Measurements from ENCODE around the gene ADAD2. TPM values are rescaled to one million over a fixed set of nuclear protein-coding genes. Genes with fewer than 3 reads are reported as not detected.

The ADAD2 gene
- total RNA-seq, 1 donor from 2014 or later: not detected

DNA sequence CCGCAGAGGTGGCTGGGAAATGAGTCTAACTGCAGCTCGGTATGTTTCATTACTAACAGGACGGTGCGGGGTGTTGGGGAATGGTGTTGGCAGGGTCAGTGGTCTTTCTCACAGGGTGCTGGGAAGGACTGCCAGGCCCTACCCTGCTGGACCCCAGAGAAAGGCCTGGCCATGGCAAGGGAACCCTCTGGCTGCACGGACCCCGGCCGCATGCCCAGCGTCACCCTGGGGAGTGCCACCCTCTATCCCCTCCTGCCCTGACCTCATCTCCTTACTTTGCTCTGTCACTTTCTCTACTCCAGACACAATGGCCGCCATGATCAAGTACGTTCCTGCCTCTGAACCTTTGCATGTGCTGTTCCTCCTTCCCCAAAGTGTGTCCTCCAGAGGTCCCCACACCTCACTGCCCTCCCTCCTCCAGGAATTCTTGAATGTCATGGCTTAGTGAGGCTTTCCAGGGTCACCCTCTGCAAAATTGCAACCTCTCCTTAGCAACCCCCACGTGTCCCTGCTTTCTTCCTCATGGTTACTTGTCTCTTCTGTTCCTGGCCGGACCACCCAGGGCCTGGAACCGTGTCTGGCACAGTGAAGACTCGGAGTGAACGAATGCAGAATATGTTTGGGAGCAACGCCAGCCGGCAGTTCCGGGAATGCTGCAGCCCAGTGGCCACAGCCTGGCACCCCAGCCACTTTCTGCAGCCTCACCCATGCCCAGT lies 15.2 kb downstream of the ADAD2 start:
- peaks cover 7% of the 10 kb centered on the region for H3K4me1 Mint-ChIP-seq (ENCODE audit: low read depth, unreplicated experiment)
- no peak overlapping the region for H3K4me3 Mint-ChIP-seq (ENCODE audit: unreplicated experiment)
- peaks cover 9% of the 10 kb centered on the region for H3K36me3 Mint-ChIP-seq (ENCODE audit: unreplicated experiment)
- no peak overlapping the region for H3K27ac Mint-ChIP-seq (ENCODE audit: unreplicated experiment)
- TF ChIP-seq, protein P1, sequence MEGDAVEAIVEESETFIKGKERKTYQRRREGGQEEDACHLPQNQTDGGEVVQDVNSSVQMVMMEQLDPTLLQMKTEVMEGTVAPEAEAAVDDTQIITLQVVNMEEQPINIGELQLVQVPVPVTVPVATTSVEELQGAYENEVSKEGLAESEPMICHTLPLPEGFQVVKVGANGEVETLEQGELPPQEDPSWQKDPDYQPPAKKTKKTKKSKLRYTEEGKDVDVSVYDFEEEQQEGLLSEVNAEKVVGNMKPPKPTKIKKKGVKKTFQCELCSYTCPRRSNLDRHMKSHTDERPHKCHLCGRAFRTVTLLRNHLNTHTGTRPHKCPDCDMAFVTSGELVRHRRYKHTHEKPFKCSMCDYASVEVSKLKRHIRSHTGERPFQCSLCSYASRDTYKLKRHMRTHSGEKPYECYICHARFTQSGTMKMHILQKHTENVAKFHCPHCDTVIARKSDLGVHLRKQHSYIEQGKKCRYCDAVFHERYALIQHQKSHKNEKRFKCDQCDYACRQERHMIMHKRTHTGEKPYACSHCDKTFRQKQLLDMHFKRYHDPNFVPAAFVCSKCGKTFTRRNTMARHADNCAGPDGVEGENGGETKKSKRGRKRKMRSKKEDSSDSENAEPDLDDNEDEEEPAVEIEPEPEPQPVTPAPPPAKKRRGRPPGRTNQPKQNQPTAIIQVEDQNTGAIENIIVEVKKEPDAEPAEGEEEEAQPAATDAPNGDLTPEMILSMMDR (IDR thresholded peaks at IDR 0.05; ENCODE audit: partially characterized antibody, unreplicated experiment): no peak
- DNase-seq: no peak
- no peaks in the 10 kb centered on the region for H3K9me3 Mint-ChIP-seq (ENCODE audit: unreplicated experiment)
- H3K27me3 Mint-ChIP-seq (ENCODE audit: unreplicated experiment): peaks cover 3% of the 10 kb centered on the region

DNA sequence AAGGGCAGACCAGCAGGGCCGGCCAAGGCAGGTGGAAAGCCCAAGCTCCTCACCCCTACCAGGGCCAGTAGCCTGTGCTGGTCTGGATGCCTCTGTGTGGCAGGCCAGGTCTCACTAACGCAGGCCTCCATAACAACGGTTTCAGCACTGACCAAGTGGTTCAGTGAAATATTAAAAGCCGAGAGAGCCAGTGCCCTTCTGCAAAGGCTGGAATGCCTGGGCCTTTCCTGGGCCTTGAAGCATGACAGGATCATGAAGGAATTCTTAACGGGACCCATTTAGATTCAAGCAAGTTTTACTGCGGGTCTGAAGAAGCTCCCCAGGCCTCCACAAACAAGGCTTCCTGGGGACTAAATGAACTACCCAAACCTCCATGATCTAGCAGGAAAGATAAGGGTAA lies 16.3 kb downstream of the ADAD2 start:
- TF ChIP-seq, protein P1 (IDR thresholded peaks at IDR 0.05; ENCODE audit: partially characterized antibody, unreplicated experiment): no peak
- DNase-seq: no peak
- Mint-ChIP-seq H3K27ac (ENCODE audit: unreplicated experiment) (no peak overlapping the region), H3K9me3 (ENCODE audit: unreplicated experiment) (no peaks in the 10 kb centered on the region), H3K27me3 (ENCODE audit: unreplicated experiment) (peaks cover 3% of the 10 kb centered on the region), H3K4me3 (ENCODE audit: unreplicated experiment) (no peak overlapping the region), H3K36me3 (ENCODE audit: unreplicated experiment) (peaks cover 9% of the 10 kb centered on the region), H3K4me1 (ENCODE audit: low read depth, unreplicated experiment) (peaks cover 7% of the 10 kb centered on the region)

DNA sequence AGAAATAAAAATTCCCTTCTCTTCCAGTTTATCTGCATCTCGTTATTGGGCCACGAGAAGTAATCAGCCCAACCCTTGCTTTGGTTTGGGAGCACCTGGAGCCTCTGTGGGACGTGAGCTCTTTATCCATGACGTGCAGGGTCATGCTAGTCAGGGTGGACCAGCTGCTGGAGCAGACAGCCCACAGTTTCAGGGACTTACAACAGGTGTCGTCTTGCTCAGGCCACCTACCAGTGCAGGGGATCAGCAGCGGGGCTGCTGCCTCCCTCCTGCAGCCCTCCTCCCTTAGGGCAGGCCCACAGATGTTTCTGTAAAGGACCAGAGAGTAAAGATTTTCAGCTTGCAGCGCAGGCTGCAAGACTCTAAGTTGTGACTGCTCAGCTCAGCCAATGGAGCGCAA lies 16.9 kb downstream of the ADAD2 start:
- H3K4me3 Mint-ChIP-seq (ENCODE audit: unreplicated experiment): no peak overlapping the region
- H3K27ac Mint-ChIP-seq (ENCODE audit: unreplicated experiment): no peak overlapping the region
- TF ChIP-seq, protein P1 (IDR thresholded peaks at IDR 0.05; ENCODE audit: partially characterized antibody, unreplicated experiment): no peak
- peaks cover 7% of the 10 kb centered on the region for H3K4me1 Mint-ChIP-seq (ENCODE audit: low read depth, unreplicated experiment)
- H3K9me3 Mint-ChIP-seq (ENCODE audit: unreplicated experiment): no peaks in the 10 kb centered on the region
- DNase-seq: no peak
- H3K27me3 Mint-ChIP-seq (ENCODE audit: unreplicated experiment): peaks cover 3% of the 10 kb centered on the region
- peaks cover 5% of the 10 kb centered on the region for H3K36me3 Mint-ChIP-seq (ENCODE audit: unreplicated experiment)

DNA sequence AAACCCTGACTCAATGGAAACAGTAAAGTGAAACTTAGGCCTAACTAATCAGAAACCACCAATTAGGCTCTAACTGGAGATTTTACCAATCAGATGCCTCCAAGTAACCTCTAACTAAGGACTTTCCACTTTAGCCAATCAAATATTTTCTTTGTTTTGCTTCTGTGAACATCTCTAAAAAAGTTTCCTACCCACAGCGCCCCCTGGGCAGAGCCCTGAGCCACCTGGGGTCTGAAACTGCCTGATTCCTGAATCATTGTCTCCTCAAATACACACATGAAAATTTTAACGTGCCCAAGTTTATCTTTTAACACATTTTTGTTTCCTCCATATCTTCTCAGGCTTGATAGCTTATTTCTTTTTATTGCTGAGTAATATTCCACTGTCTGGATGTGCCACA lies 19.0 kb downstream of the ADAD2 start:
- TF ChIP-seq, protein P1 (IDR thresholded peaks at IDR 0.05; ENCODE audit: partially characterized antibody, unreplicated experiment): no peak
- Mint-ChIP-seq H3K4me1 (ENCODE audit: low read depth, unreplicated experiment) (peaks cover 7% of the 10 kb centered on the region), H3K27me3 (ENCODE audit: unreplicated experiment) (peaks cover 3% of the 10 kb centered on the region), H3K4me3 (ENCODE audit: unreplicated experiment) (no peak overlapping the region), H3K9me3 (ENCODE audit: unreplicated experiment) (no peaks in the 10 kb centered on the region), H3K36me3 (ENCODE audit: unreplicated experiment) (peaks cover 5% of the 10 kb centered on the region), H3K27ac (ENCODE audit: unreplicated experiment) (no peak overlapping the region)
- no peak for DNase-seq

DNA sequence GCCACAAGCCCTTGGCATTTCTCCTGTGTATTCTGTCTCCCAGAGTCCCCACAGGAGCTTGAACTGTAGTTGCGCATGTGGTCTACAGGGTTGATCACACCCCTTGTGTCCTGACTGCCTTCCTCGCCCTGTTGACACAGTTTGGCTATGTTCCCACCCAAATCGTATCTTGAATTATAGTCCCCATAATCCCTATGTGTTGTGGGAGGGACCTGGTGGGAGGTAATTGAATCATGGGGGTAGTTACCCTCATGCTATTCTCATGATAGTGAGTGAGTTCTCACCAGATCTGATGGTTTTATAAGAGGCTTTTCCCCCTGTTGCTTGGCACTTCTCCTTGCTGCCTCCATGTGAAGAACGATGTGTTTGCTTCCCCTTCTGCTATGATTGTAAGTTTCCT lies 21.2 kb downstream of the ADAD2 start:
- peaks cover 7% of the 10 kb centered on the region for H3K4me1 Mint-ChIP-seq (ENCODE audit: low read depth, unreplicated experiment)
- H3K27ac Mint-ChIP-seq (ENCODE audit: unreplicated experiment): no peak overlapping the region
- H3K4me3 Mint-ChIP-seq (ENCODE audit: unreplicated experiment): no peak overlapping the region
- peaks cover 3% of the 10 kb centered on the region for H3K27me3 Mint-ChIP-seq (ENCODE audit: unreplicated experiment)
- no peak for DNase-seq
- TF ChIP-seq, protein P1 (IDR thresholded peaks at IDR 0.05; ENCODE audit: partially characterized antibody, unreplicated experiment): no peak
- H3K36me3 Mint-ChIP-seq (ENCODE audit: unreplicated experiment): peaks cover 5% of the 10 kb centered on the region
- H3K9me3 Mint-ChIP-seq (ENCODE audit: unreplicated experiment): peaks cover 2% of the 10 kb centered on the region

Measured in glutamatergic neuron (in vitro differentiated cells).